ENCODE data around the gene FKBP15.
A peak's percentile ranks its signal among the peaks of the same experiment; 100 is the strongest.

FKBP15 gene

GRCh38 chr9:113221800-113222481 is 864 bp upstream of the FKBP15 start:
- H3K4me1 ChIP-seq, result peaks cover 0 to 38% (median 28%) of the 10 kb centered on the region in 4 donors

GRCh38 chr9:113220467-113221002 is 542 bp downstream of the FKBP15 start:
- H3K4me3 ChIP-seq, result peak overlapping the region; percentile 75 to 91
- no peak for DNase-seq
- TF ChIP-seq CTCF (IDR thresholded peaks at IDR 0.05), result no peak
- H3K27me3 ChIP-seq, result no peaks in the 10 kb centered on the region
- intact Hi-C loops (cut with DNase I; ENCODE audit: low total_unique reads), result loop anchor here (10.0 kb wide), 1 partner anchor 54 kb away; the partner anchor contains the start of genes CDC26 and PRPF4
- H3K27ac ChIP-seq, result peak overlapping the region; percentile 85
- no peaks in the 10 kb centered on the region for H3K9me3 ChIP-seq
- peaks cover 0 to 38% (median 28%) of the 10 kb centered on the region in 4 donors for H3K4me1 ChIP-seq
- H3K36me3 ChIP-seq, result no peaks in the 10 kb centered on the region

More at GRCh38 chr9:113221800-113222481, 864 bp upstream of the FKBP15 start:
- intact Hi-C loops (cut with DNase I; ENCODE audit: low total_unique reads), result loop anchor here (10.0 kb wide), 1 partner anchor 53 kb away; the partner anchor contains the start of genes CDC26 and PRPF4
- Histone ChIP-seq H3K36me3 (no peaks in the 10 kb centered on the region), H3K9me3 (no peaks in the 10 kb centered on the region), H3K27me3 (no peaks in the 10 kb centered on the region), H3K4me3 (peak overlapping the region; percentile 75 to 91), H3K27ac (peak overlapping the region; percentile 85)
- no peak for TF ChIP-seq CTCF (IDR thresholded peaks at IDR 0.05)
- DNase-seq, result no peak

GRCh38 chr9:113219969-113220368 is 1.1 kb downstream of the FKBP15 start:
- Histone ChIP-seq H3K27ac (peak overlapping the region; percentile 85), H3K36me3 (no peaks in the 10 kb centered on the region), H3K27me3 (no peaks in the 10 kb centered on the region), H3K4me1 (peaks cover 0 to 38% (median 28%) of the 10 kb centered on the region in 4 donors), H3K9me3 (no peaks in the 10 kb centered on the region), H3K4me3 (peak overlapping the region; percentile 75 to 91)
- TF ChIP-seq CTCF (IDR thresholded peaks at IDR 0.05), result no peak
- no peak for DNase-seq
- intact Hi-C loops (cut with DNase I; ENCODE audit: low total_unique reads), result loop anchor here (10.0 kb wide), 1 partner anchor 55 kb away; the partner anchor contains the start of genes CDC26 and PRPF4

- H3K27ac ChIP-seq, result no peak overlapping the region
- intact Hi-C loops (cut with DNase I; ENCODE audit: low total_unique reads), result no loop called here
- no peak for TF ChIP-seq CTCF (IDR thresholded peaks at IDR 0.05)
- no peak for DNase-seq
- H3K36me3 ChIP-seq, result peaks cover 0 to 5% (median 0%) of the 10 kb centered on the region in 3 donors
- peak overlapping the region in 1 of 2 donors; percentile 75 for H3K4me3 ChIP-seq
- peaks cover 0 to 38% (median 28%) of the 10 kb centered on the region in 4 donors for H3K4me1 ChIP-seq
- H3K9me3 ChIP-seq, result no peaks in the 10 kb centered on the region
- H3K27me3 ChIP-seq, result no peaks in the 10 kb centered on the region
Measured at GRCh38 chr9:113219186-113219936, 1.7 kb downstream of the FKBP15 start.

- intact Hi-C loops (cut with DNase I; ENCODE audit: low total_unique reads), result no loop called here
- Histone ChIP-seq H3K27me3 (no peaks in the 10 kb centered on the region), H3K9me3 (no peaks in the 10 kb centered on the region), H3K27ac (no peak overlapping the region), H3K4me1 (peaks cover 0 to 22% (median 15%) of the 10 kb centered on the region in 4 donors), H3K36me3 (peaks cover 0 to 18% (median 0%) of the 10 kb centered on the region in 3 donors), H3K4me3 (no peak overlapping the region)
- no peak for DNase-seq
- no peak for TF ChIP-seq CTCF (IDR thresholded peaks at IDR 0.05)
Measured at GRCh38 chr9:113216406-113216805, 4.7 kb downstream of the FKBP15 start.
